BLaER1 treated with 17β-estradiol and CSF1 and Interleukin-3, amounts not matched to agents 10 nM and 100 nM (cell line): Measurements from ENCODE around the gene TRIM46.
"Not testable (repeated sequence)": the region's sequence is repeated elsewhere in the genome, so short reads cannot be mapped to it uniquely, and the experiment has no call there.

Experiments
- H3K27ac ChIP-seq, 11 experiments: shearing (Covaris generic); formaldehyde crosslinking; 2 replicates each; pipeline ENCODE4 v1.8.1; 2022
- H3K27me3 ChIP-seq, 11 experiments: shearing (Covaris generic); formaldehyde crosslinking; 2 replicates each; pipeline ENCODE4 v1.8.1; 2022
- H3K36me3 ChIP-seq, 11 experiments: shearing (Covaris generic); formaldehyde crosslinking; 2 replicates each; pipeline ENCODE4 v1.8.1; 2022
- H3K4me1 ChIP-seq, 10 experiments: shearing (Covaris generic); formaldehyde crosslinking; 2 replicates each; pipeline ENCODE4 v1.8.1; 2022
- H3K4me2 ChIP-seq, 11 experiments: shearing (Covaris generic); formaldehyde crosslinking; 2 replicates each; pipeline ENCODE4 v1.8.1; 2022
- H3K4me3 ChIP-seq, 10 experiments: shearing (Covaris generic); formaldehyde crosslinking; 2 replicates each; pipeline ENCODE4 v1.8.1; 2022
- H3K9ac ChIP-seq, 11 experiments: shearing (Covaris generic); formaldehyde crosslinking; 2 replicates each; pipeline ENCODE4 v1.8.1; 2022
- H3K9me3 ChIP-seq, 11 experiments: shearing (Covaris generic); formaldehyde crosslinking; replicated peaks in 1 of 11; 2 replicates each; pipeline ENCODE4 v1.8.1; 2022
- H4K20me1 ChIP-seq, 11 experiments: shearing (Covaris generic); formaldehyde crosslinking; 2 replicates each; pipeline ENCODE4 v1.8.1; 2022
- Cebpa-rat ChIP-seq, 11 experiments: shearing (Covaris generic); IDR thresholded peaks; 2 replicates each; pipeline ENCODE4 v1.8.1; 2022

Gene TRIM46

GRCh38 chr1:155193275-155193990 is 19.8 kb downstream of the TRIM46 start:
- peak overlapping the region; percentile 65 to 91 (median 82) for H3K9ac ChIP-seq
- no peaks in the 10 kb centered on the region for H3K9me3 ChIP-seq
- peak overlapping the region; percentile 77 to 98 (median 95) for H3K4me2 ChIP-seq
- H3K27me3 ChIP-seq, result no peaks in the 10 kb centered on the region
- no peak for TF ChIP-seq Cebpa-rat (IDR thresholded peaks at IDR 0.05)
- peak overlapping the region; percentile 48 to 69 (median 56) for H3K4me3 ChIP-seq
- H4K20me1 ChIP-seq, result no peaks in the 10 kb centered on the region
- H3K36me3 ChIP-seq, result peaks cover 0 to 22% (median 10%) of the 10 kb centered on the region in 11 experiments; a peak in 11 of 22 replicates
- peak overlapping the region; percentile 75 to 95 (median 84) for H3K27ac ChIP-seq
- H3K4me1 ChIP-seq, result peaks cover 31 to 44% (median 38%) of the 10 kb centered on the region in 10 experiments

- H3K9me3 ChIP-seq, H3K27me3 ChIP-seq, H4K20me1 ChIP-seq: not testable (repeated sequence)
- Histone ChIP-seq H3K36me3 (peaks cover 0 to 24% (median 11%) of the 10 kb centered on the region in 11 experiments; a peak in 11 of 22 replicates), H3K4me3 (peak overlapping the region; percentile 48 to 69 (median 56)), H3K4me2 (peak overlapping the region; percentile 77 to 98 (median 95)), H3K4me1 (peaks cover 31 to 44% (median 38%) of the 10 kb centered on the region in 10 experiments), H3K9ac (peak overlapping the region; percentile 65 to 91 (median 82)), H3K27ac (peak overlapping the region; percentile 75 to 95 (median 84))
Measured at GRCh38 chr1:155193991-155194240, 20.3 kb downstream of the TRIM46 start.

- Histone ChIP-seq H3K9me3 (no peaks in the 10 kb centered on the region), H3K9ac (peak overlapping the region in 10 of 11 experiments; percentile 50 to 91 (median 80); a peak in 15 of 22 replicates), H3K4me3 (peak overlapping the region; percentile 48 to 69 (median 56); a peak in 18 of 20 replicates), H3K4me1 (peaks cover 31 to 44% (median 38%) of the 10 kb centered on the region in 10 experiments), H4K20me1 (no peaks in the 10 kb centered on the region), H3K27ac (peak overlapping the region in 3 of 11 experiments; percentile 13 to 95 (median 89); a peak in 4 of 22 replicates), H3K4me2 (peak overlapping the region; percentile 77 to 98 (median 95)), H3K27me3 (no peaks in the 10 kb centered on the region), H3K36me3 (peaks cover 0 to 27% (median 11%) of the 10 kb centered on the region in 11 experiments; a peak in 11 of 22 replicates)
- TF ChIP-seq Cebpa-rat (IDR thresholded peaks at IDR 0.05), result no peak
Measured at GRCh38 chr1:155195201-155196102, 21.8 kb downstream of the TRIM46 start.

GRCh38 chr1:155196103-155196892 is 22.6 kb downstream of the TRIM46 start:
- TF ChIP-seq Cebpa-rat (IDR thresholded peaks at IDR 0.05), result no peak
- H3K27me3 ChIP-seq, result no peaks in the 10 kb centered on the region
- no peaks in the 10 kb centered on the region for H3K9me3 ChIP-seq
- peak overlapping the region in 1 of 11 experiments; percentile 95; a peak in 1 of 22 replicates for H3K27ac ChIP-seq
- H3K4me1 ChIP-seq, result peaks cover 31 to 44% (median 38%) of the 10 kb centered on the region in 10 experiments
- peak overlapping the region; percentile 42 to 98 (median 94); a peak in 17 of 22 replicates for H3K4me2 ChIP-seq
- H3K9ac ChIP-seq, result 0 out of 22 replicates have a peak overlapping the region, but pooled peaks of 1 of the 11 experiments have one; percentile 74
- peaks cover 0 to 30% (median 16%) of the 10 kb centered on the region in 11 experiments; a peak in 12 of 22 replicates for H3K36me3 ChIP-seq
- no peaks in the 10 kb centered on the region for H4K20me1 ChIP-seq
- peak overlapping the region in 1 of 10 experiments; percentile 55; a peak in 1 of 20 replicates for H3K4me3 ChIP-seq

- H3K9ac ChIP-seq, result no peak overlapping the region
- no peak overlapping the region for H3K27ac ChIP-seq
- peaks cover 0 to 36% (median 21%) of the 10 kb centered on the region in 11 experiments; a peak in 12 of 22 replicates for H3K36me3 ChIP-seq
- no peak for TF ChIP-seq Cebpa-rat (IDR thresholded peaks at IDR 0.05)
- H4K20me1 ChIP-seq, result no peaks in the 10 kb centered on the region
- no peak overlapping the region for H3K4me2 ChIP-seq
- H3K27me3 ChIP-seq, result no peaks in the 10 kb centered on the region
- no peaks in the 10 kb centered on the region for H3K9me3 ChIP-seq
- H3K4me3 ChIP-seq, result no peak overlapping the region
- H3K4me1 ChIP-seq, result peaks cover 29 to 41% (median 36%) of the 10 kb centered on the region in 10 experiments
Measured at GRCh38 chr1:155196893-155197638, 23.4 kb downstream of the TRIM46 start.

GRCh38 chr1:155197901-155198546 is 24.4 kb downstream of the TRIM46 start:
- no peaks in the 10 kb centered on the region for H3K27me3 ChIP-seq
- no peaks in the 10 kb centered on the region for H3K9me3 ChIP-seq
- H3K4me2 ChIP-seq, result no peak overlapping the region
- no peak overlapping the region for H3K9ac ChIP-seq
- peaks cover 0 to 36% (median 21%) of the 10 kb centered on the region in 11 experiments; a peak in 12 of 22 replicates for H3K36me3 ChIP-seq
- no peak overlapping the region for H3K27ac ChIP-seq
- H3K4me3 ChIP-seq, result no peak overlapping the region
- peaks cover 19 to 32% (median 26%) of the 10 kb centered on the region in 10 experiments for H3K4me1 ChIP-seq
- no peak for TF ChIP-seq Cebpa-rat (IDR thresholded peaks at IDR 0.05)
- no peaks in the 10 kb centered on the region for H4K20me1 ChIP-seq

- Histone ChIP-seq H3K4me2 (no peak overlapping the region), H3K4me1 (peaks cover 15 to 26% (median 22%) of the 10 kb centered on the region in 10 experiments), H3K9ac (no peak overlapping the region), H3K9me3 (no peaks in the 10 kb centered on the region), H4K20me1 (no peaks in the 10 kb centered on the region), H3K4me3 (no peak overlapping the region), H3K36me3 (peaks cover 0 to 36% (median 21%) of the 10 kb centered on the region in 11 experiments; a peak in 12 of 22 replicates), H3K27me3 (no peaks in the 10 kb centered on the region), H3K27ac (no peak overlapping the region)
- no peak for TF ChIP-seq Cebpa-rat (IDR thresholded peaks at IDR 0.05)
Measured at GRCh38 chr1:155198547-155198906, 24.9 kb downstream of the TRIM46 start.
